Measurements from ENCODE around the gene FBXW12. TPM values are rescaled to one million over a fixed set of nuclear protein-coding genes. Genes with fewer than 3 reads are reported as not detected.

FBXW12 gene
- total and polyA plus RNA-seq, 2 of the 8 experiments (the other 6 are each of a cell fraction or from before 2014, with no cell fraction given): 0.35 to 0.85 TPM

DNA sequence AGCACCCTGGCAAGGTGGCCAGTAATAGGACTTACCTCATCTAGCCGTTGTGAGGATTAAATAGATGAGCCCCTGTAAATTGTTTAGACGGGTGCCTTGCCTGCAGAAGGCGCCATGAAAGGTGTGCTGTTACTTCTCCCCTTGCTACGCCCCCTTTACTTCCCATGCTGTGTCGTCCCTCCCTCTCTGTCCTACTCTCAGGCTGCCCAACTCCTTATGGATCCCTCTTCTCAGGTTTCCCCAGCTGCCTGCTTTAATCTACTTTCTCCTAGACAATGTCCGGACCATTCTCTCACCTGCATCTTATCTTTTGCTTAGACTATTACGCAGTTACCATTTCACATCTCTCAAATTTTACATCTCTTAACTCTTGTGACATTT is 1.7 kb upstream of the FBXW12 start:
- Histone ChIP-seq H2BK12ac (ENCODE audit: low read depth, low read length) (no peak overlapping the region), H3K4me1 (replicated peaks in 1 of 4; ENCODE audit: control insufficient read depth in 3 of 4, insufficient read depth in 4 of 4, low read length in 3 of 4) (peaks cover 3 to 12% (median 7%) of the 10 kb centered on the region in 4 experiments; a peak in 6 of 7 replicates), H3K79me2 (ENCODE audit: control insufficient read depth in 1 of 2, insufficient read depth in 2 of 2, low read length in 2 of 2) (no peaks in the 10 kb centered on the region), H3K4ac (replicated peaks; ENCODE audit: insufficient read length, low read depth, low read length) (no peak overlapping the region), H3K9ac (replicated peaks in 1 of 4; ENCODE audit: extremely low read depth in 1 of 4, low read depth in 3 of 4, low read length in 3 of 4) (no peak overlapping the region), H4K5ac (ENCODE audit: insufficient read length, low read depth, low read length) (no peak overlapping the region), H3K36me3 (ENCODE audit: control insufficient read depth in 2 of 4, insufficient read depth in 4 of 4, low read length in 3 of 4) (no peaks in the 10 kb centered on the region), H3K14ac (ENCODE audit: insufficient read length) (no peak overlapping the region), H2BK15ac (ENCODE audit: low read length) (no peak overlapping the region), H3K9me3 (ENCODE audit: insufficient read depth in 2 of 2, low read depth in 1 of 2, low read length in 1 of 2) (no peaks in the 10 kb centered on the region), H3K4me2 (ENCODE audit: insufficient read depth in 1 of 2, low read depth in 2 of 2, low read length in 2 of 2) (peak overlapping the region; percentile 2 to 41; a peak in 2 of 4 replicates), H3K23ac (ENCODE audit: insufficient read length) (no peak overlapping the region), H3K27me3 (replicated peaks in 1 of 4; ENCODE audit: control insufficient read depth in 3 of 4, extremely low read depth in 1 of 4, insufficient read depth in 3 of 4, low read length in 3 of 4) (no peaks in the 10 kb centered on the region), H4K91ac (replicated peaks; ENCODE audit: insufficient read length, low read length) (no peak overlapping the region), H2BK5ac (ENCODE audit: low read depth, low read length) (no peak overlapping the region), H3K23me2 (ENCODE audit: low read depth, low read length) (no peaks in the 10 kb centered on the region), H3K27ac (ENCODE audit: low read depth, low read length) (no peak overlapping the region), H3K4me3 (ENCODE audit: extremely low read depth in 1 of 4, insufficient read depth in 2 of 4, low read depth in 3 of 4, low read length in 4 of 4) (no peak overlapping the region), H2AFZ (ENCODE audit: low read length) (no peak overlapping the region), H4K20me1 (replicated peaks in 1 of 2; ENCODE audit: control insufficient read depth in 1 of 2, insufficient read depth in 2 of 2, low read length in 2 of 2) (no peaks in the 10 kb centered on the region), H2BK120ac (replicated peaks; ENCODE audit: low read depth, low read length) (no peak overlapping the region), H3K79me1 (ENCODE audit: low read depth, low read length) (no peaks in the 10 kb centered on the region), H2AK5ac (ENCODE audit: low read depth, low read length) (no peak overlapping the region), H4K8ac (ENCODE audit: extremely low read depth, insufficient read depth, low read length) (no peak overlapping the region), H3K56ac (replicated peaks; ENCODE audit: insufficient read length, low read depth, low read length) (no peak overlapping the region), H2BK20ac (ENCODE audit: low read length) (no peak overlapping the region), H3K18ac (ENCODE audit: extremely low read depth, low read length) (no peak overlapping the region)
- TF ChIP-seq SIN3A (conservative IDR thresholded peaks at IDR 0.05 in 1 of 2, IDR thresholded peaks at IDR 0.05 in 1 of 2; ENCODE audit: low read depth in 1 of 2, low read length in 2 of 2) (no peak), BACH1 (IDR thresholded peaks at IDR 0.05; ENCODE audit: low read length) (no peak), TEAD4 (IDR thresholded peaks at IDR 0.05; ENCODE audit: low read depth, low read length) (no peak), CBX5 (IDR thresholded peaks at IDR 0.05; ENCODE audit: low read depth, low read length) (no peak), BRCA1 (IDR thresholded peaks at IDR 0.05; ENCODE audit: low read depth, low read length) (no peak)
- POLR2A ChIA-PET (ENCODE audit: partially characterized antibody): no interaction called here
- WGBS, 2 experiments (ENCODE audit: extremely low coverage in 1 of 2, insufficient coverage in 1 of 2, insufficient read length in 1 of 2, insufficient replicate concordance in 2 of 2, low coverage in 1 of 2, low lambda C conversion rate in 2 of 2, missing lambda C conversion rate in 1 of 2): 67% methylated on average over 7 of the region's 7 CpGs; no CpG with 5 or more reads in 1 of the 2 experiments
- DNase-seq (ENCODE audit: low read depth in 1 of 2, low spot score in 2 of 2) (no peak), FAIRE-seq (no peak)
- CTCF ChIA-PET (ENCODE audit: partially characterized antibody): interaction anchor here (0.8 to 1.3 kb wide), 2 partner anchors 40 to 63 kb away, joined by 3 read pairs; no protein-coding TSS in a partner anchor

All from H1 (cell line).